GM21723 (cell line): ENCODE results near the gene GTF2F2.
A peak's percentile ranks its signal among the peaks of the same experiment; 100 is the strongest.
"Not testable (repeated sequence)": the region's sequence is repeated elsewhere in the genome, so short reads cannot be mapped to it uniquely, and the experiment has no call there.

Experiments
- ATAC-seq: cut with Tn5 transposase; IDR thresholded peaks from one replicate; pipeline ENCODE4 v1.9.1; 2021; ENCODE audit warnings: mild to moderate bottlenecking, moderate library complexity; ENCODE audit not compliant: unreplicated experiment

GTF2F2 gene

GRCh38 chr13:45178349-45179162 lies 58.2 kb downstream of the GTF2F2 start:
- no peak for ATAC-seq

- ATAC-seq = no peak
These were observed 59.1 kb downstream of the GTF2F2 start for GRCh38 chr13:45179428-45179827.

- ATAC-seq = no peak
These were observed 60.0 kb downstream of the GTF2F2 start for GRCh38 chr13:45180303-45180702.

- no peak for ATAC-seq
These were observed 60.6 kb downstream of the GTF2F2 start for GRCh38 chr13:45180713-45181601.

GRCh38 chr13:45184693-45185092 lies 64.4 kb downstream of the GTF2F2 start:
- no peak for ATAC-seq

- no peak for ATAC-seq
These were observed 65.0 kb downstream of the GTF2F2 start for GRCh38 chr13:45185286-45185685.

- ATAC-seq = not testable (repeated sequence)
These were observed 68.8 kb downstream of the GTF2F2 start for GRCh38 chr13:45189077-45189476.

- ATAC-seq = not testable (repeated sequence)
These were observed 69.2 kb downstream of the GTF2F2 start for GRCh38 chr13:45189511-45189910.

- no peak for ATAC-seq
These were observed 71.6 kb downstream of the GTF2F2 start for GRCh38 chr13:45191874-45192273.

GRCh38 chr13:45194081-45194939 lies 74.0 kb downstream of the GTF2F2 start:
- ATAC-seq = no peak

GRCh38 chr13:45195421-45195820 lies 75.1 kb downstream of the GTF2F2 start:
- ATAC-seq = no peak

GRCh38 chr13:45196096-45196495 lies 75.8 kb downstream of the GTF2F2 start:
- no peak for ATAC-seq

- peak; percentile 57 for ATAC-seq
These were observed 76.3 kb downstream of the GTF2F2 start for GRCh38 chr13:45196622-45197021.

- no peak for ATAC-seq
These were observed 77.7 kb downstream of the GTF2F2 start for GRCh38 chr13:45198041-45198440.

- ATAC-seq = no peak
These were observed 78.6 kb downstream of the GTF2F2 start for GRCh38 chr13:45198924-45199323.

GRCh38 chr13:45199711-45200110 lies 79.4 kb downstream of the GTF2F2 start:
- no peak for ATAC-seq

- no peak for ATAC-seq
These were observed 80.5 kb downstream of the GTF2F2 start, which contains the start of gene KCTD4 for GRCh38 chr13:45200701-45201232. TSS of gene KCTD4 (minus strand) at chr13:45201045. CDS start at chr13:45194567, 6,478 bp downstream.

GRCh38 chr13:45205124-45205523 lies 84.8 kb downstream of the GTF2F2 start:
- no peak for ATAC-seq

- peak; percentile 50 for ATAC-seq
These were observed 86.0 kb downstream of the GTF2F2 start for GRCh38 chr13:45206340-45206739.

- ATAC-seq = no peak
These were observed 87.0 kb downstream of the GTF2F2 start for GRCh38 chr13:45207319-45207718.
